Measurements from ENCODE around the gene PPP1R26. TPM values are rescaled to one million over a fixed set of nuclear protein-coding genes. Genes with fewer than 3 reads are reported as not detected.
"Not testable (repeated sequence)": the region's sequence is repeated elsewhere in the genome, so short reads cannot be mapped to it uniquely, and the experiment has no call there.

PPP1R26 gene
- total RNA-seq: under 1 TPM; 0.52 to 0.67 TPM

DNA sequence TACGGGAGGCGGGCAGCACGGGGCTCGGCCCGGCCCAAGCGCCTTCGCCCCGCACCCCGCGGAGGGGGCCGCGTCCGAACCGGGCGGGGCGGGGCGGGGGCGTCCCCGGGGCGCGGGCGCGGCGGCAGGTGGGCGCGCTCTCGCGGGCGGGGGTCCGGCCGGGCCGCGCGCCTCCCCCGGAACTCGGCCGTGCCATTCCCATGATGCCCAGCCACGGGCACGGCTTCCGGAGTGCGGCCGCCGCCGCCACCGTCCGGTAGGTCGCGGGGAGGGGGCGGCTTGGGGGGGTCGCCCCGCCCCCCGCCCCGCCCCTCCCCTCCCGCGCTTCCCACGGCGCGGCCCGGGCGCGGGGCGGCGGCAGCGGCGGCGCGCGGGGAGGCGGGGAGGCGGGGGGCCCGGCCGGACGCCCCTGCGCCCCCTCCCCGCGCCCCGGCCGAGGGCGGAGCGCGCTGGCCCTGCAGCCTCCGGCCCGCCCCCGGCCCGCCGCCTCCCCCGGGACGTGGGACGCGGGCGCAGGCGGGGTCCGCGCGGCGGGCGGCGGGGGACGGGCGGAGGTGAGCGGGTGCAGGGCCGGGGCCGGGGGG is at the start of gene PPP1R26:
PPP1R26 (plus strand) TSS at position 314 of the 584 bp plus-strand sequence. CDS start 4,729 bp downstream, outside the sequence.
- POLR2A ChIA-PET: no interaction called here
- H3K27me3 Mint-ChIP-seq: peaks cover 41% of the 10 kb centered on the region

GRCh38 chr9:135437259-135437658 is 42.3 kb upstream of the PPP1R26 start:
- POLR2A ChIA-PET: no interaction called here
- Mint-ChIP-seq H3K4me3 (no peak overlapping the region), H3K4me1 (no peaks in the 10 kb centered on the region), H3K27me3 (peaks cover 2% of the 10 kb centered on the region), H3K27ac (no peak overlapping the region), H3K9me3 (peaks cover 5% of the 10 kb centered on the region), H3K36me3 (ENCODE audit: low read depth) (no peaks in the 10 kb centered on the region)
- CTCF ChIA-PET: no interaction called here
- DNase-seq: no peak

More for the DNA sequence above, at the start of gene PPP1R26:
- Mint-ChIP-seq H3K4me3 (peak within 1 kb of the TSS; percentile 65), H3K4me1 (peaks cover 4% of the 10 kb centered on the region), H3K27ac (no peak within 1 kb of the TSS), H3K36me3 (ENCODE audit: low read depth) (no peaks in the 10 kb centered on the region), H3K9me3 (no peaks in the 10 kb centered on the region)
- no peak for DNase-seq
- CTCF ChIA-PET: interaction anchor here (1.0 kb wide), 1 partner anchor 20 kb away, joined by 3 read pairs; no protein-coding TSS in a partner anchor

DNA sequence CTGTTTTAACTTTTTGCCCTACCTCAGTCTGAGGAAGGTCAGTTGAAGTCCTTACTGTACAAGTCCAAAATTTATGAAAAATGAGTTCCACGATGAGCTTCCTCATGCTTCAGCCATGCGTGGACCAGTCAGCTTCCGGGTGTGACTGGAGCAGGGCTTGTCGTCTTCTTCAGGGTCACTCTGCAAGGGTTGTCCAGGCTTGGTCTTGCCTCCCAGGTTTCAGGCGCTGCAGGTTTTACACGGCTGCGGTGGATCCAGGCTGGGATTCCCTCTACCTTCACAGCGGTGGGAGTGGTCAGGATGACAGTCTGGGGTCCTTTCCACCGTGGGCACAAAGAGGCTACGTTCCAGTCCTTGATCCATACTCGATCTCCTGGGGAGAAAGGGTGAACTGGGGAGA is 41.9 kb upstream of the PPP1R26 start:
- H3K9me3 Mint-ChIP-seq; POLR2A ChIA-PET; H3K4me1 Mint-ChIP-seq; H3K27ac Mint-ChIP-seq; H3K4me3 Mint-ChIP-seq; H3K27me3 Mint-ChIP-seq; CTCF ChIA-PET; DNase-seq; H3K36me3 Mint-ChIP-seq (ENCODE audit: low read depth): not testable (repeated sequence)

GRCh38 chr9:135438581-135439232 is 40.9 kb upstream of the PPP1R26 start:
- H3K9me3 Mint-ChIP-seq; H3K27ac Mint-ChIP-seq; H3K27me3 Mint-ChIP-seq; DNase-seq; H3K36me3 Mint-ChIP-seq (ENCODE audit: low read depth); H3K4me3 Mint-ChIP-seq; H3K4me1 Mint-ChIP-seq; POLR2A ChIA-PET: not testable (repeated sequence)
- CTCF ChIA-PET: interaction anchor here (0.6 to 1.2 kb wide), 3 partner anchors 32 to 54 kb away, joined by 3 read pairs; no protein-coding TSS in a partner anchor

DNA sequence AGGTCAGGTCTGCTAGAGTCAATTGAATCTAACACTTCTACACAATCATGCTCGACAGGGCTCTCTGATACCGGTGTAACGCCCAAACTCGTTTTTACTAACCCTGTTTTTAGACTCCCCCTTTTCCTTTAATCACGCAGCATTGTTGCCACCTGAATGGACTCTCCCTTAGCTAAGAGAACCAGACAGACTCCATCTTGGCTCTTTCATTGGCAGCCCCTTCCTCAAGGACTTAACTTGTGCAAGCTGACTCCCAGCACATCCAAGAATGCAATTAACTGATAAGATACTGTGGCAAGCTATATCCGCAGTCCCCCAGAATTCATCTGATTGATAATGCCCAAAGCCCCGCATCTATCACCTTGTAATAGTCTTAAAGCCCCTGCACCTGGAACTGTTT is 40.1 kb upstream of the PPP1R26 start:
- H3K4me3 Mint-ChIP-seq; H3K9me3 Mint-ChIP-seq; H3K27me3 Mint-ChIP-seq; H3K4me1 Mint-ChIP-seq; H3K27ac Mint-ChIP-seq; H3K36me3 Mint-ChIP-seq (ENCODE audit: low read depth); POLR2A ChIA-PET; DNase-seq: not testable (repeated sequence)
- CTCF ChIA-PET: interaction anchor here (0.6 to 1.2 kb wide), 3 partner anchors 31 to 53 kb away, joined by 3 read pairs; no protein-coding TSS in a partner anchor

- H3K27me3 Mint-ChIP-seq: peaks cover 2% of the 10 kb centered on the region
- ChIA-PET POLR2A (no interaction called here), CTCF (interaction anchor here (1.2 kb wide), 1 partner anchor 42 kb away, joined by 3 read pairs; no protein-coding TSS in a partner anchor)
- H3K9me3 Mint-ChIP-seq: peaks cover 5% of the 10 kb centered on the region
- H3K27ac Mint-ChIP-seq: no peak overlapping the region
- H3K36me3 Mint-ChIP-seq (ENCODE audit: low read depth): no peaks in the 10 kb centered on the region
- no peaks in the 10 kb centered on the region for H3K4me1 Mint-ChIP-seq
- H3K4me3 Mint-ChIP-seq: no peak overlapping the region
- DNase-seq: no peak
Observed at GRCh38 chr9:135439916-135440315, 39.7 kb upstream of the PPP1R26 start.

DNA sequence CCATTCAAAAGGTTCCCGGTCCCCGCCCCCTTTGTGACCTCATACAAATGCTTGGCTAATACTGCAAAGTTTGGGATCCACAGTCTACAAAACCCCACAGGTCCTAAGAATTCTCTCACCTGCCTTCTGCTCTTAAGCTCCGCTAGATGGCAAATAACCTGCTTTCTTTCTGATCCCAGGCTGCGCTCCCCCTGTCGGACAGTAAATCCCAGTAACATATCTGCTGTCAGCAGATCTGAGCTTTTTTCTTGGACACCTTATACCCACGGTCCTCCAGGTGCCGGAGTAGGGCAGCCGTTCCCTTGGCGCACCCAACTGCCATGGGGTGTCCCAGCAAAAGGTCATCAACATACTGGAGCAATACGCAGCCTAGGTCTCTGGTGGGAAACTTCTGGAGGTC is 39.0 kb upstream of the PPP1R26 start:
- ChIA-PET POLR2A (no interaction called here), CTCF (interaction anchor here (1.3 kb wide), 1 partner anchor 22 kb away, joined by 4 read pairs; no protein-coding TSS in a partner anchor)
- DNase-seq: no peak
- Mint-ChIP-seq H3K9me3 (peaks cover 5% of the 10 kb centered on the region), H3K27ac (no peak overlapping the region), H3K4me3 (no peak overlapping the region), H3K36me3 (ENCODE audit: low read depth) (no peaks in the 10 kb centered on the region), H3K27me3 (peaks cover 2% of the 10 kb centered on the region), H3K4me1 (no peaks in the 10 kb centered on the region)

DNA sequence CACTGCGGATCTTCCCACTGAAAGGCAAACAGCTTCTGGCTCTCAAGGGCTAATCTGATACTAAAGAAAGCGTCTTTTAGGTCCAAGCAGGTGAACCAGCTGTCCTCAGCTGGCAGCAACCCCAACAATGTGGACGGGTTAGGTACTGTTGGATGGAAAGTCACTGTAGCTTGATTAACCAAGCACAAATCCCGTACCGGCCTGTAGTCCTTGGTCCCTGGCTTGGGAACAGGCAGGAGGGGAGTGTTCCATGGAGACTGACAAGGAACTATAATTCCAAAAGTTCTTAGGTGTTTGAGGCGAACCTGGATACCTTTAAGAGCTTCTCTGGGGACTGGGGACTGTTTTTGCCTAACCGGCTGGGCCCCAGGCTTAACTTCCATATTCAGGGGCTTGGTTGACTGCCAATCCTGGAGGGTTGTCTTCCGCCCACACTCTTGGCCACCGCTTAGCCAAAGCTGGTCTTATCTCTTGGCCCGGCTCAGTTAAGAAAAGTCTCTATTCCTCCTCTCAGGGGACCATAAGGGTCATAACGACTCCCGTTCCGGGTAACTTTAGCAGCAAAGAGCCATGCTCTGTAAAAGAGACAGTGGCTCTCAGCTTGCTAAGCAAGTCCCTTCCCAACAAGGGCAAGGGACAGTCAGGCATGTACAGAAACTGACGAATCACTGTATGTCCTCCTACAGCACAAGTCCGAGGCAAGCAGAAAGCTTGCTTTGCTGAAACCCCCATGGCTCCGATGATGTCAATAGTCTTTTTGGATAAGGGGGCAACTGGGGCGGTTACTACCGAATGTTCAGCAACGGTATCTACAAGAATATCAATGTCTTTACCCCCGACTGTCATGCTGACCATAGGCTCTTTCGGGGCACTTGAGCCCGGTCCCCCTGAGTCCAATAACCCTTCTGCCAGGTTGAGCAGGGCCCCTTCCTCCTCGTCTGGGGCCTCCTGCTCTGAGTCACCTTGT is 38.2 kb upstream of the PPP1R26 start:
- not testable (repeated sequence) for H3K4me1 Mint-ChIP-seq, H3K27me3 Mint-ChIP-seq

DNA sequence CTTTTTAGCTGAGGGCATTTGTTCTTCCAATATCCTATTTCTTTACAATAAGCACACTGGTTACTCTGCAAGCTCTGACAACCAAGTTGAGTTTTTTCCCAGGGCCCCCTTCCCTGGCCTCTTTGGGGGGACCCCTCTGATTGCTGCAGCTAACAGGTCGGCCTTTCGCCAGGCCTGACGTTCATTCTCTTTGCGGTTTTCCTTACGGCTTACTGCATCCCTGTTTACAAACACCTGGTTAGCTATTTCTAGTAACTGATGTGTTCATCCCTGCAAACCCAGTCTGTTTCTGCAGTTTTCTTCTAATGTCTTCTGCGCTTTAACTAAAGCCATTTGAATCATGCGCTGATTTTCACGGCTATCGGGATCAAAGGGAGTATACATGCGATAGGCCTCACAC is 37.5 kb upstream of the PPP1R26 start:
- Mint-ChIP-seq H3K36me3 (ENCODE audit: low read depth) (no peaks in the 10 kb centered on the region), H3K9me3 (peaks cover 3% of the 10 kb centered on the region), H3K4me3 (no peak overlapping the region), H3K4me1 (no peaks in the 10 kb centered on the region), H3K27ac (no peak overlapping the region), H3K27me3 (no peaks in the 10 kb centered on the region)
- no peak for DNase-seq
- ChIA-PET CTCF (no interaction called here), POLR2A (no interaction called here)

More for the DNA sequence above, 38.2 kb upstream of the PPP1R26 start:
- H3K9me3 Mint-ChIP-seq; DNase-seq; H3K27ac Mint-ChIP-seq; POLR2A ChIA-PET; H3K4me3 Mint-ChIP-seq; H3K36me3 Mint-ChIP-seq (ENCODE audit: low read depth): not testable (repeated sequence)
- CTCF ChIA-PET: interaction anchor here (1.3 kb wide), 1 partner anchor 21 kb away, joined by 4 read pairs; no protein-coding TSS in a partner anchor

DNA sequence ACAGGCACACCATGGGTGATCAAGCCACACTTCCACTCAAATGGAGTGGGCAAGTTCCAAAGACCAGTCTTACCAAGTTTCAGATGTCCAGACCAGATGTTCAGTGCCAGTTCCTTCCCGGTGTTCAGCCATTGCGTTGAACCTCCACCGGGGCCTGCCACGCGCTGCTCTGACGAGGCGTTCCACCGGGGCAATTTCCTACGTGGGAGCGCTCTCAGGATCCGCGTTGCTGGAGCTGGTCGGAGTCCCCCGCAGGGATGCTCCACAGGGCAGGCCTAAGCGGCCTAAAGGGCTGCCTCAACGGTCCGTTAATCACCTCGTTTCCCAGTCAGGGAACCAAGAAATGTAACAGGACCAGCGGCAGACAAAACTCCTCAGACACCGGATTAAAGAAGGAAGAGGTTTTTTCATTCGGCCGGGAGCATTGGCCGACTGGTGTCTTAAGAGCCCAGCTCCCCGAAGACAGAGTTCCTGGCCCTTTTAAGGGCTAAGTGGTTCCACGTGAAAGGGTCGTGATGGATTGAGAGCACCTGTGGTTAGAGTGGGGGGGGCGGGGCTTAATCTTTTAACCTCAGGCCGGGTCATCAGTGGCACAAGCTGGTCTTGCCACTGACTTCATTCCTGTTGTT is 35.7 kb upstream of the PPP1R26 start:
- no peak for DNase-seq
- Mint-ChIP-seq H3K27me3 (no peaks in the 10 kb centered on the region), H3K36me3 (ENCODE audit: low read depth) (no peaks in the 10 kb centered on the region), H3K4me3 (no peak overlapping the region), H3K4me1 (no peaks in the 10 kb centered on the region), H3K27ac (no peak overlapping the region), H3K9me3 (no peaks in the 10 kb centered on the region)
- ChIA-PET CTCF (no interaction called here), POLR2A (no interaction called here)

DNA sequence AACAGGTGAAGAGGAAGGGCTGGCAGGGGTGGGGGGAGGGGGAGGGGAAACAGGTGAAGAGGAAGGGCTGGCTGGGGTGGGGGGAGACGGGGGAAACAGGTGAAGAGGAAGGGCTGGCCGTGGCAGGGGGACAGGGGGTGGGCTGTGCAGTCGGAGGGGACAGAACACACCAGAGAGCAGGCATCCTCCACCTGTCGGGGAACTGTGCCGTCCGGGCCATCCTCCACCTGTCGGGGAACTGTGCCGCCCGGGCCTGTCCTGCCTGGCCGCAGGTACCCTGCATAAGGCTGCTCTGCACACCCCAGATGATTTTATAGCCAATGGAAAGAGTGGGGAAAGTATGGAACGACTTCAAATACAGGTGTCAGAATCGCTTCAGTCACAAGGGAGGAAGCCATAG is 32.5 kb upstream of the PPP1R26 start:
- no peak overlapping the region for H3K27ac Mint-ChIP-seq
- POLR2A ChIA-PET: no interaction called here

GRCh38 chr9:135448663-135449100 is 30.9 kb upstream of the PPP1R26 start:
- Mint-ChIP-seq H3K4me3 (no peak overlapping the region), H3K27ac (no peak overlapping the region), H3K36me3 (ENCODE audit: low read depth) (no peaks in the 10 kb centered on the region), H3K27me3 (no peaks in the 10 kb centered on the region), H3K9me3 (no peaks in the 10 kb centered on the region), H3K4me1 (no peaks in the 10 kb centered on the region)
- DNase-seq: no peak
- ChIA-PET CTCF (no interaction called here), POLR2A (no interaction called here)

More for the DNA sequence above, 32.5 kb upstream of the PPP1R26 start:
- no peak for DNase-seq
- CTCF ChIA-PET: no interaction called here
- Mint-ChIP-seq H3K36me3 (ENCODE audit: low read depth) (no peaks in the 10 kb centered on the region), H3K27me3 (no peaks in the 10 kb centered on the region), H3K4me3 (no peak overlapping the region), H3K4me1 (no peaks in the 10 kb centered on the region), H3K9me3 (no peaks in the 10 kb centered on the region)
